ENCODE data around the gene PAPPA2. TPM values are rescaled to one million over a fixed set of nuclear protein-coding genes. Genes with fewer than 3 reads are reported as not detected.

PAPPA2 gene
- total and polyA plus RNA-seq, 7 donors: under 0.01 to 3.9 (median 1.2) TPM; not detected in 1

DNA sequence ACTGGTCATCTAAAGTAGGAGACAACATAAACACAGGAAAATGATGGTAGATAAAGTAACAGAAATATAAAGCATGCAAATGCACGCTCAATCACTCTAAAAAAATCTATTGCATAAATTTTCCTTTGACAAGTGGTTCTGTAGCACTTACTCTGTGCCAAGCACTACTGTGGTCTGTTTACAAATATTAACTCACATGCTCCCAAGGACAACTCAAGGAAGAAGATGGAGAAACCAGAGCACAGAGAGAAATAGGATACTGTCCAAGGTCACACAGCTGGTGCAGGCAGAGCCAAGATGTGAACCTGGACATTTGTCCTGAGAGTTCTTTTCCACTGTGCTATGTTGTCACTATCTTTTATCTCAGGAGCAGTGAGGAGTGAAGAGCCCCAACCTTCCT lies 105.2 kb downstream of the PAPPA2 start:
- Histone ChIP-seq H3K4me1 (peaks cover 0 to 17% (median 10%) of the 10 kb centered on the region in 4 donors), H3K9me3 (no peaks in the 10 kb centered on the region), H3K4me3 (no peak overlapping the region), H3K36me3 (no peaks in the 10 kb centered on the region), H3K27me3 (no peaks in the 10 kb centered on the region), H3K27ac (no peak overlapping the region)
- DNase-seq: no peak
- 73 to 90% methylated on average over 1 of the region's 1 CpG for WGBS, 2 donors
- TF ChIP-seq POLR2A (IDR thresholded peaks at IDR 0.05) (no peak), POLR2AphosphoS5 (IDR thresholded peaks at IDR 0.05) (no peak), EP300 (IDR thresholded peaks at IDR 0.05) (no peak)
- TF ChIP-seq, protein P1, sequence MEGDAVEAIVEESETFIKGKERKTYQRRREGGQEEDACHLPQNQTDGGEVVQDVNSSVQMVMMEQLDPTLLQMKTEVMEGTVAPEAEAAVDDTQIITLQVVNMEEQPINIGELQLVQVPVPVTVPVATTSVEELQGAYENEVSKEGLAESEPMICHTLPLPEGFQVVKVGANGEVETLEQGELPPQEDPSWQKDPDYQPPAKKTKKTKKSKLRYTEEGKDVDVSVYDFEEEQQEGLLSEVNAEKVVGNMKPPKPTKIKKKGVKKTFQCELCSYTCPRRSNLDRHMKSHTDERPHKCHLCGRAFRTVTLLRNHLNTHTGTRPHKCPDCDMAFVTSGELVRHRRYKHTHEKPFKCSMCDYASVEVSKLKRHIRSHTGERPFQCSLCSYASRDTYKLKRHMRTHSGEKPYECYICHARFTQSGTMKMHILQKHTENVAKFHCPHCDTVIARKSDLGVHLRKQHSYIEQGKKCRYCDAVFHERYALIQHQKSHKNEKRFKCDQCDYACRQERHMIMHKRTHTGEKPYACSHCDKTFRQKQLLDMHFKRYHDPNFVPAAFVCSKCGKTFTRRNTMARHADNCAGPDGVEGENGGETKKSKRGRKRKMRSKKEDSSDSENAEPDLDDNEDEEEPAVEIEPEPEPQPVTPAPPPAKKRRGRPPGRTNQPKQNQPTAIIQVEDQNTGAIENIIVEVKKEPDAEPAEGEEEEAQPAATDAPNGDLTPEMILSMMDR (IDR thresholded peaks at IDR 0.05): no peak
- intact Hi-C loops (cut with DNase I): no loop called here

DNA sequence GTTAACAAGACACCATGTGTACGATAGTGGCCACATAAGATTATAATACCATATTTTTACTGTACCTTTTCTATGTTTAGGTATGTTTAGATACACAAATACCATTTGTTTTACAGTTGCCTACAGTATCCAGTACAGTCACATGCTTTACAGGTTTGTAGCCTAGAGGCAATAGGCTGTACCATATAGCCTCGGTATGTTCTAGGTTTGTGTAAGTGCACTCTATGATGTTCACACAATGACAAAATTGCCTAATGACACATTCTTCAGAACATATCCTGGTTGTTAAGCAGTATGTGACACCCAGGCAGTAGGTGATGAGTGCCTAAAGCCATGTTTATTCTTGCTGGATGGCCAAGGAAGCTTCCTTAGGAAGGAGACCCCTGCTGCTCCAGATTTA lies 111.8 kb downstream of the PAPPA2 start:
- Histone ChIP-seq H3K27me3 (no peaks in the 10 kb centered on the region), H3K36me3 (no peaks in the 10 kb centered on the region), H3K9me3 (no peaks in the 10 kb centered on the region), H3K4me3 (no peak overlapping the region), H3K4me1 (peaks cover 0 to 18% (median 4%) of the 10 kb centered on the region in 4 donors), H3K27ac (no peak overlapping the region)
- TF ChIP-seq, protein P1 (IDR thresholded peaks at IDR 0.05): no peak
- TF ChIP-seq POLR2A (IDR thresholded peaks at IDR 0.05) (no peak), POLR2AphosphoS5 (IDR thresholded peaks at IDR 0.05) (no peak), EP300 (IDR thresholded peaks at IDR 0.05) (no peak)
- WGBS, 2 donors: 74 to 90% methylated on average over 2 of the region's 2 CpGs
- no peak for DNase-seq
- intact Hi-C loops (cut with DNase I): no loop called here

DNA sequence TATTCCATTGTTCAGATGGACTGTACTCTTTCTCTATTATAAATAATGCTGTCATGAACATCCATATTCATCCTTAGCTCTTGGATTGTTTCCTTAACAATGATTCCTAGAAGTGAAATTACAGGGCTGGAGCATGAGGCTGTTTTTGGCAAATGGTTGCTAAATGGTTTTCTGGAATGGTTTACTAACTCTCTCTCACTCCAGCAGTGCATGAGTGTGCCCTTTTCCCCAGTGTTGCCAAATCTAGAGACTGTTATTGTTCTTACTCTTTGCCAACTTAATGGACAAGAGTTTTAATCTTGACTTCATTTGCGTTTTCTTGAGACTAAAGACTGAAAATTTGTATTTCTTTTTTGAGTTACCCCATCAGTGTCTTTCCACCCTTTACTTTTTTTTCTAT lies 113.0 kb downstream of the PAPPA2 start:
- no peaks in the 10 kb centered on the region for H3K36me3 ChIP-seq
- H3K9me3 ChIP-seq: no peaks in the 10 kb centered on the region
- H3K27me3 ChIP-seq: no peaks in the 10 kb centered on the region
- H3K4me1 ChIP-seq: peaks cover 0 to 18% (median 8%) of the 10 kb centered on the region in 4 donors
- TF ChIP-seq POLR2AphosphoS5 (IDR thresholded peaks at IDR 0.05) (no peak), EP300 (IDR thresholded peaks at IDR 0.05) (no peak), POLR2A (IDR thresholded peaks at IDR 0.05) (no peak)
- TF ChIP-seq, protein P1 (IDR thresholded peaks at IDR 0.05): no peak
- H3K27ac ChIP-seq: no peak overlapping the region
- no peak for DNase-seq
- no peak overlapping the region for H3K4me3 ChIP-seq
- intact Hi-C loops (cut with DNase I): no loop called here
- 72 to 90% methylated on average over 1 of the region's 1 CpG for WGBS, 2 donors

DNA sequence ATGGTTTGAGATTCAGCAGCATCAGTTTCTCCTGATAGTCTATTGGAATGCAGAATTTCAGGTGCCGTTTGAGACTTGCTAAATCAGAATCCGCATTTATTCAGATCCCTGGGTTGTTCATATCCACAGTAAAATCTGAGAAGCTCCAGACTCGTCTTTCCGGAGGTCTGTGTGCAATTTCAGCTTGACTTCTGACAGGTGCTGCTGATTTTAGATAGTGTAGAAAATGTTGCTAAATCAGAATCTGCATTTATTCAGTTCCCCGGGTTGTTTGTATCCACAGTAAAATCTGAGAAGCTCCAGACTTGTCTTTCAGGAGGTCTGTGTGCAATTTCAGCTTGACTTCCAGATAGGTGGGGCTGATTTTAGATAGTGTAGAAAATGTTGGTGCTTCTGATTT lies 113.7 kb downstream of the PAPPA2 start:
- 79 to 83% methylated on average over 5 of the region's 5 CpGs for WGBS, 2 donors
- H3K27ac ChIP-seq: no peak overlapping the region
- H3K9me3 ChIP-seq: no peaks in the 10 kb centered on the region
- H3K36me3 ChIP-seq: no peaks in the 10 kb centered on the region
- no peak for TF ChIP-seq POLR2A (IDR thresholded peaks at IDR 0.05)
- TF ChIP-seq EP300 (IDR thresholded peaks at IDR 0.05): no peak
- TF ChIP-seq, protein P1 (IDR thresholded peaks at IDR 0.05): no peak
- no peak for TF ChIP-seq POLR2AphosphoS5 (IDR thresholded peaks at IDR 0.05)
- H3K4me1 ChIP-seq: peaks cover 0 to 18% (median 8%) of the 10 kb centered on the region in 4 donors
- DNase-seq: no peak
- no peak overlapping the region for H3K4me3 ChIP-seq
- no peaks in the 10 kb centered on the region for H3K27me3 ChIP-seq
- intact Hi-C loops (cut with DNase I): no loop called here

DNA sequence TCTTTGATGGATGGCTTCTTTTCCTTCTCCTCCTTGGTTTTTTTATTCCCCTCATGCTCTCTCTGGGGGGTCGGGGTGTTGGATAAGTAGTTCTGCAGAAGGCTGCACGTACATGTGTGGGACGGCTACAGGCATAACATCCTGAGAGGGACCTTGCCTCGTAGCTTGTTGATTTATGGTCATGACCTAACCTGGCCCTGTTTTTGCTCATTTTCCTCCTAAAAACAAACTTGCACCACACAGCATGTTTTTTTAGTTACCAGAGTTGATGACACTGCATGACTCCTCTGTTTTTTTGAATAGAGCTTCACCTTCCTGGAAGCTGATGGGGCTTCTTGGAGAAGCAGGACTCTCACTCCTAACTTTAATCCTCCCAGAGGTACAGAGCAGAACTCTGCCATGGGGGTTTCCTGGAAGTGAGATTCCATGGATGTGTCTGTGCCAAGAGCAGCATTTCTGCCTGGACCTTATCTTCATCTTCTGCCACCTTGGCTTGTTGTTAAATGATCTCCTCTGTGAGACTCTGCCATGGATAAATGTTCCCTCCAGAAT lies 114.7 kb downstream of the PAPPA2 start:
- Histone ChIP-seq H3K36me3 (no peaks in the 10 kb centered on the region), H3K4me3 (no peak overlapping the region), H3K9me3 (no peaks in the 10 kb centered on the region), H3K27ac (no peak overlapping the region), H3K27me3 (no peaks in the 10 kb centered on the region), H3K4me1 (peaks cover 0 to 18% (median 8%) of the 10 kb centered on the region in 4 donors)
- intact Hi-C loops (cut with DNase I): no loop called here
- no peak for DNase-seq
- TF ChIP-seq POLR2A (IDR thresholded peaks at IDR 0.05) (no peak), POLR2AphosphoS5 (IDR thresholded peaks at IDR 0.05) (no peak), EP300 (IDR thresholded peaks at IDR 0.05) (no peak)
- TF ChIP-seq, protein P1 (IDR thresholded peaks at IDR 0.05): no peak
- WGBS, 2 donors: 26 to 28% methylated on average over 4 of the region's 4 CpGs

Data from sigmoid colon (tissue), 7 donors.